Keratinocyte (primary cell): ENCODE data around the gene IRAK2. TPM values are rescaled to one million over a fixed set of nuclear protein-coding genes. Genes with fewer than 3 reads are reported as not detected.
A peak's percentile ranks its signal among the peaks of the same experiment; 100 is the strongest.

Experiments
- DNase-seq: peaks from one replicate; pipeline ENCODE4 v3.0.0-alpha.2; 2011; ENCODE audit warnings: low read depth, missing footprints, low spot score
- FAIRE-seq: peaks from 2 replicates; lab custom pipeline; 2011; peaks lifted over from hg19 to GRCh38; lab: Jason Lieb, UNC
- H2AFZ ChIP-seq: 2 replicates; pipeline ENCODE4 v1.6.0; 2012; ENCODE audit warnings: low read length, control low read depth, inconsistent platforms; ENCODE audit not compliant: control insufficient read depth
- H3K27ac ChIP-seq: 2 replicates; pipeline ENCODE4 v1.5.1; 2011; ENCODE audit warnings: low read length; ENCODE audit not compliant: control insufficient read depth, insufficient read depth
- H3K27me3 ChIP-seq: 3 replicates; pipeline ENCODE4 v1.6.0; 2011; ENCODE audit warnings: low read length; ENCODE audit not compliant: control insufficient read depth, insufficient read depth; ENCODE audit errors: extremely low read depth
- H3K36me3 ChIP-seq, 2 experiments: 2 replicates in 1 of 2; 3 replicates in 1 of 2; pipeline ENCODE4 v1.5.1; 2011; ENCODE audit warnings: low read length in 2 of 2, mild to moderate bottlenecking in 1 of 2; ENCODE audit not compliant: control insufficient read depth in 2 of 2, insufficient read depth in 2 of 2; ENCODE audit errors: extremely low read depth in 1 of 2
- H3K4me1 ChIP-seq: 3 replicates; pipeline ENCODE4 v1.5.1; 2011; ENCODE audit warnings: low read length; ENCODE audit not compliant: control insufficient read depth, insufficient read depth; ENCODE audit errors: extremely low read depth
- H3K4me2 ChIP-seq: 3 replicates; pipeline ENCODE4 v1.6.0; 2011; ENCODE audit warnings: low read depth, low read length; ENCODE audit not compliant: control insufficient read depth, insufficient read depth; ENCODE audit errors: extremely low read depth
- H3K4me3 ChIP-seq, 3 experiments: fragments of 200-600 bp in 1 of 3; sonication (generic) in 1 of 3; 2 replicates in 2 of 3; 3 replicates in 1 of 3; pipeline ENCODE4 v1.5.1; 2011 to 2016; ENCODE audit warnings: low read length in 3 of 3, mild to moderate bottlenecking in 3 of 3, control low read depth in 2 of 3, inconsistent platforms in 1 of 3, low read depth in 1 of 3, mixed read lengths in 1 of 3, mixed run types in 1 of 3, moderate library complexity in 1 of 3; ENCODE audit not compliant: control insufficient read depth in 2 of 3, insufficient read depth in 2 of 3; ENCODE audit errors: extremely low read depth in 1 of 3
- H3K79me2 ChIP-seq: 2 replicates; pipeline ENCODE4 v1.6.0; 2012; ENCODE audit warnings: low read length; ENCODE audit not compliant: control insufficient read depth, insufficient read depth
- H3K9ac ChIP-seq: 3 replicates; pipeline ENCODE4 v1.6.0; 2011; ENCODE audit warnings: low read length; ENCODE audit not compliant: control insufficient read depth, insufficient read depth; ENCODE audit errors: extremely low read depth
- H3K9me1 ChIP-seq: 3 replicates; pipeline ENCODE4 v1.6.0; 2011; ENCODE audit warnings: low read length; ENCODE audit not compliant: control insufficient read depth, insufficient read depth; ENCODE audit errors: extremely low read depth
- H3K9me3 ChIP-seq: 2 replicates; pipeline ENCODE4 v1.5.1; 2012; ENCODE audit warnings: low read depth, low read length; ENCODE audit not compliant: control insufficient read depth
- H4K20me1 ChIP-seq: 3 replicates; pipeline ENCODE4 v1.6.0; 2011; ENCODE audit warnings: low read length; ENCODE audit not compliant: control insufficient read depth, insufficient read depth; ENCODE audit errors: extremely low read depth
- CTCF ChIP-seq, 3 experiments: IDR thresholded peaks in 1 of 3; conservative IDR thresholded peaks in 1 of 3; optimal IDR thresholded peaks in 1 of 3; 2 replicates in 2 of 3; 3 replicates in 1 of 3; pipeline versions ENCODE3 to v1.5.1; 2011; ENCODE audit warnings: low read length in 3 of 3, mild to moderate bottlenecking in 3 of 3, moderate library complexity in 2 of 3, control low read depth in 1 of 3, inconsistent platforms in 1 of 3; ENCODE audit not compliant: insufficient read depth in 2 of 3; ENCODE audit errors: extremely low read depth in 1 of 3
- EZH2 ChIP-seq: IDR thresholded peaks from one replicate; pipeline ENCODE4 v1.6.1; 2012; ENCODE audit warnings: inconsistent platforms, mild to moderate bottlenecking, low read length, moderate library complexity
- dilution Hi-C: fragments of 300-500 bp; cut with MboI; formaldehyde crosslinking; loops from one replicate; pipeline ENCODE4 v1.7.0; 2020; ENCODE audit warnings: low sequenced_read_pairs; ENCODE audit not compliant: extremely low pct_ligation_motif_present
- polyA plus RNA-seq, 5 experiments: library from polyadenylated mRNA; depleted of rRNA in 3 of 5; stranded (reverse) in 3 of 5; stranded (forward) in 1 of 5; unstranded in 1 of 5; fragments of >200 nt; gene quantifications; 1 replicate in 1 of 5; 2 replicates in 3 of 5; 3 replicates in 1 of 5; pipeline versions ENCODE4 v1.2.1 to v1.2.3, GENCODE V29; 2011 to 2012; ENCODE audit warnings: missing spikeins in 2 of 5, low read depth in 1 of 5, low replicate concordance in 1 of 5

The IRAK2 gene
- polyA plus RNA-seq, 1 donor (not counting 4 experiments of a cell fraction or from before 2014, with no cell fraction given), result 3.5 TPM

- no peaks in the 10 kb centered on the region for H4K20me1 ChIP-seq
- no peak for TF ChIP-seq EZH2
- peak; percentile 73 to 91 (median 84) for TF ChIP-seq CTCF (optimal IDR thresholded peaks at IDR 0.05 in 1 of 3, IDR thresholded peaks at IDR 0.05 in 1 of 3, conservative IDR thresholded peaks at IDR 0.05 in 1 of 3; ENCODE audit: extremely low read depth in 1 of 3, insufficient read depth in 2 of 3, low read length in 3 of 3)
- H3K9me1 ChIP-seq, result no peaks in the 10 kb centered on the region
- H2AFZ ChIP-seq, result no peak overlapping the region
- no peaks in the 10 kb centered on the region for H3K9me3 ChIP-seq
- no peak for FAIRE-seq
- dilution Hi-C loops, result no loop called here
- no peaks in the 10 kb centered on the region for H3K79me2 ChIP-seq
- H3K9ac ChIP-seq, result no peak overlapping the region
- H3K27ac ChIP-seq, result no peak overlapping the region
- H3K36me3 ChIP-seq, result peaks cover 0 to 1% of the 10 kb centered on the region in 2 experiments
- peaks cover 17% of the 10 kb centered on the region for H3K4me1 ChIP-seq
- no peak overlapping the region for H3K4me3 ChIP-seq
- DNase-seq, result no peak
- H3K4me2 ChIP-seq, result peak overlapping the region; percentile 6
- no peaks in the 10 kb centered on the region for H3K27me3 ChIP-seq
Observed at GRCh38 chr3:10224794-10225665, 60.3 kb downstream of the IRAK2 start.

GRCh38 chr3:10226293-10226692 lies 61.6 kb downstream of the IRAK2 start:
- no peak for FAIRE-seq
- Histone ChIP-seq H3K79me2 (no peaks in the 10 kb centered on the region), H3K27ac (no peak overlapping the region)

More at GRCh38 chr3:10226293-10226692, 61.6 kb downstream of the IRAK2 start:
- no peaks in the 10 kb centered on the region for H3K9me3 ChIP-seq
- TF ChIP-seq EZH2 (no peak), CTCF (optimal IDR thresholded peaks at IDR 0.05 in 1 of 3, IDR thresholded peaks at IDR 0.05 in 1 of 3, conservative IDR thresholded peaks at IDR 0.05 in 1 of 3; ENCODE audit: extremely low read depth in 1 of 3, insufficient read depth in 2 of 3, low read length in 3 of 3) (no peak)
- H3K4me3 ChIP-seq, result no peak overlapping the region
- H3K36me3 ChIP-seq, result peaks cover 0 to 1% of the 10 kb centered on the region in 2 experiments
- H3K4me2 ChIP-seq, result no peak overlapping the region
- peaks cover 13% of the 10 kb centered on the region for H3K4me1 ChIP-seq
- H4K20me1 ChIP-seq, result no peaks in the 10 kb centered on the region
- H2AFZ ChIP-seq, result no peak overlapping the region
- DNase-seq, result no peak
- no peaks in the 10 kb centered on the region for H3K9me1 ChIP-seq
- dilution Hi-C loops, result no loop called here
- no peak overlapping the region for H3K9ac ChIP-seq
- no peaks in the 10 kb centered on the region for H3K27me3 ChIP-seq
